ENCODE measurements around the gene TBC1D7. TPM values are rescaled to one million over a fixed set of nuclear protein-coding genes. Genes with fewer than 3 reads are reported as not detected.

The TBC1D7 gene
- polyA plus RNA-seq, 2 of the 4 experiments (the other 2 are of a cell fraction) = 34.6 to 55.9 TPM

DNA sequence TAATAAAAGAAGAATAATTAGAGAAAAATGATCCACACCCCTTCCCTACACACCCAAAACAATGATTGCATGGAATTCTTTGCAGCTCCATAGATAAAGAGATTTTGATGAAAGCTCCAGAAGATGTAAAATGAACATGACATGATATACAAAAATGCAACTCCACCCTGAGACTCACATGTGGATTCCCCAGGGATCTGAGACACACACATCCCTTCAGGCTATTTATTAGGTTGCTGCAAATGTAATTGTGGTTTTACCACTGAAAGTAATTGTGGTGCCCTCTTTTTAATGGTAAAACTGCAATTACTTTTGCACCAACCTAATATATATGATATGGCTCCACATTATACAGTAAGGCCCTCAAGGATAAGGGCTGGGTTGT lies 40.4 kb upstream of the TBC1D7 start (continued):
- TF ChIP-seq, protein P1, sequence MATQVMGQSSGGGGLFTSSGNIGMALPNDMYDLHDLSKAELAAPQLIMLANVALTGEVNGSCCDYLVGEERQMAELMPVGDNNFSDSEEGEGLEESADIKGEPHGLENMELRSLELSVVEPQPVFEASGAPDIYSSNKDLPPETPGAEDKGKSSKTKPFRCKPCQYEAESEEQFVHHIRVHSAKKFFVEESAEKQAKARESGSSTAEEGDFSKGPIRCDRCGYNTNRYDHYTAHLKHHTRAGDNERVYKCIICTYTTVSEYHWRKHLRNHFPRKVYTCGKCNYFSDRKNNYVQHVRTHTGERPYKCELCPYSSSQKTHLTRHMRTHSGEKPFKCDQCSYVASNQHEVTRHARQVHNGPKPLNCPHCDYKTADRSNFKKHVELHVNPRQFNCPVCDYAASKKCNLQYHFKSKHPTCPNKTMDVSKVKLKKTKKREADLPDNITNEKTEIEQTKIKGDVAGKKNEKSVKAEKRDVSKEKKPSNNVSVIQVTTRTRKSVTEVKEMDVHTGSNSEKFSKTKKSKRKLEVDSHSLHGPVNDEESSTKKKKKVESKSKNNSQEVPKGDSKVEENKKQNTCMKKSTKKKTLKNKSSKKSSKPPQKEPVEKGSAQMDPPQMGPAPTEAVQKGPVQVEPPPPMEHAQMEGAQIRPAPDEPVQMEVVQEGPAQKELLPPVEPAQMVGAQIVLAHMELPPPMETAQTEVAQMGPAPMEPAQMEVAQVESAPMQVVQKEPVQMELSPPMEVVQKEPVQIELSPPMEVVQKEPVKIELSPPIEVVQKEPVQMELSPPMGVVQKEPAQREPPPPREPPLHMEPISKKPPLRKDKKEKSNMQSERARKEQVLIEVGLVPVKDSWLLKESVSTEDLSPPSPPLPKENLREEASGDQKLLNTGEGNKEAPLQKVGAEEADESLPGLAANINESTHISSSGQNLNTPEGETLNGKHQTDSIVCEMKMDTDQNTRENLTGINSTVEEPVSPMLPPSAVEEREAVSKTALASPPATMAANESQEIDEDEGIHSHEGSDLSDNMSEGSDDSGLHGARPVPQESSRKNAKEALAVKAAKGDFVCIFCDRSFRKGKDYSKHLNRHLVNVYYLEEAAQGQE (IDR thresholded peaks at IDR 0.05) = no peak
- TF ChIP-seq, protein P2, sequence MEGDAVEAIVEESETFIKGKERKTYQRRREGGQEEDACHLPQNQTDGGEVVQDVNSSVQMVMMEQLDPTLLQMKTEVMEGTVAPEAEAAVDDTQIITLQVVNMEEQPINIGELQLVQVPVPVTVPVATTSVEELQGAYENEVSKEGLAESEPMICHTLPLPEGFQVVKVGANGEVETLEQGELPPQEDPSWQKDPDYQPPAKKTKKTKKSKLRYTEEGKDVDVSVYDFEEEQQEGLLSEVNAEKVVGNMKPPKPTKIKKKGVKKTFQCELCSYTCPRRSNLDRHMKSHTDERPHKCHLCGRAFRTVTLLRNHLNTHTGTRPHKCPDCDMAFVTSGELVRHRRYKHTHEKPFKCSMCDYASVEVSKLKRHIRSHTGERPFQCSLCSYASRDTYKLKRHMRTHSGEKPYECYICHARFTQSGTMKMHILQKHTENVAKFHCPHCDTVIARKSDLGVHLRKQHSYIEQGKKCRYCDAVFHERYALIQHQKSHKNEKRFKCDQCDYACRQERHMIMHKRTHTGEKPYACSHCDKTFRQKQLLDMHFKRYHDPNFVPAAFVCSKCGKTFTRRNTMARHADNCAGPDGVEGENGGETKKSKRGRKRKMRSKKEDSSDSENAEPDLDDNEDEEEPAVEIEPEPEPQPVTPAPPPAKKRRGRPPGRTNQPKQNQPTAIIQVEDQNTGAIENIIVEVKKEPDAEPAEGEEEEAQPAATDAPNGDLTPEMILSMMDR (IDR thresholded peaks at IDR 0.05) = no peak
- TF ChIP-seq RCOR1 (IDR thresholded peaks at IDR 0.05; ENCODE audit: low read depth, low read length) = no peak
- TF ChIP-seq MYC (IDR thresholded peaks at IDR 0.05; ENCODE audit: borderline replicate concordance, low read length) = no peak
- TF ChIP-seq PHF8 (IDR thresholded peaks at IDR 0.05; ENCODE audit: borderline replicate concordance, low read depth) = no peak
- no peak for TF ChIP-seq CEBPB (IDR thresholded peaks at IDR 0.05)
- no peak for TF ChIP-seq EHF (CRISPR knock-in tag; IDR thresholded peaks at IDR 0.05)

DNA sequence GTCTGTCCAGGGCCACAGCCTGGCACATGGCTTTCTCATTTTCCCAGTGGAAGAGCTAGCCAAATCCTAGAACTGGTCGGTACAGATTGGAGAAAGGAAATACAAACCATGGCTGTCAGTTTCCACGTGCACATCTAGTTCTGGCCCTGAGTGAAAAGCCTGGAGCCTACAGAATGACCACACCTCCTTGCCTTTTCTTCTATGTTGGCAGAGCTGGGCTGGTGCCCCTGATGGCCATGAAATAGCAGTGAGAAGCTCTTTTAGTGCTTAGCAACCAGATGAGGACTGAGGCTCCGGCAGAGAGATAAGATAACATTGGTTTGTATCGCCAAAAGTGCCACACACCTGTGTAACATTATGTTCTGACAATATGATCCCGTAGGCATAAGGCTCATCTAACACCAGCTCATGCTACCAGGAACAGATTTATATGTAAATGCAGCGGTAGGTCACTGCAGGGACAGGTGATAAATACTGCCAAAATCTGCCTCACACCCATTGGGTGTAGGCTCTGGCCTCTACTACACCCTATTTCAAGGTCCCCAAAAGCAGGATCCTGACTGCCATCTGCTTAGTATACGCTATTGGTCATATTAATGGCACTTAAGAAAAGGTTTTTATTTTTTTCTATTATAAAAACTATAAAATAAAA lies 39.9 kb upstream of the TBC1D7 start:
- no peak for FAIRE-seq
- no peak for ATAC-seq
- ChIA-PET POLR2A (no interaction called here), CTCF (interaction anchor here (0.9 kb wide), 1 partner anchor 10 kb away, joined by 3 read pairs; no protein-coding TSS in a partner anchor)
- Histone ChIP-seq H3K27ac (no peak overlapping the region), H3K4me1 (0 out of 3 replicates have a peak, but pooled peaks cover 2% of the 10 kb centered on the region), H3K4me2 (no peak overlapping the region), H3K9me3 (no peaks in the 10 kb centered on the region), H3K4me3 (no peak overlapping the region)
- 78% methylated on average over 7 of the region's 7 CpGs for WGBS (ENCODE audit: missing lambda C conversion rate)
- TF ChIP-seq PHF8 (IDR thresholded peaks at IDR 0.05; ENCODE audit: borderline replicate concordance, low read depth) = no peak
- TF ChIP-seq, protein P2 (IDR thresholded peaks at IDR 0.05) = no peak
- TF ChIP-seq MAFK (IDR thresholded peaks at IDR 0.05; ENCODE audit: partially characterized antibody) = no peak
- no peak for TF ChIP-seq NPAS2 (CRISPR knock-in tag; IDR thresholded peaks at IDR 0.05; ENCODE audit: borderline replicate concordance)
- no peak for TF ChIP-seq NR3C1 (IDR thresholded peaks at IDR 0.05)
- TF ChIP-seq, protein P1 (IDR thresholded peaks at IDR 0.05) = no peak
- TF ChIP-seq MAZ (IDR thresholded peaks at IDR 0.05; ENCODE audit: borderline replicate concordance, low read depth, low read length) = no peak
- TF ChIP-seq, protein P3, sequence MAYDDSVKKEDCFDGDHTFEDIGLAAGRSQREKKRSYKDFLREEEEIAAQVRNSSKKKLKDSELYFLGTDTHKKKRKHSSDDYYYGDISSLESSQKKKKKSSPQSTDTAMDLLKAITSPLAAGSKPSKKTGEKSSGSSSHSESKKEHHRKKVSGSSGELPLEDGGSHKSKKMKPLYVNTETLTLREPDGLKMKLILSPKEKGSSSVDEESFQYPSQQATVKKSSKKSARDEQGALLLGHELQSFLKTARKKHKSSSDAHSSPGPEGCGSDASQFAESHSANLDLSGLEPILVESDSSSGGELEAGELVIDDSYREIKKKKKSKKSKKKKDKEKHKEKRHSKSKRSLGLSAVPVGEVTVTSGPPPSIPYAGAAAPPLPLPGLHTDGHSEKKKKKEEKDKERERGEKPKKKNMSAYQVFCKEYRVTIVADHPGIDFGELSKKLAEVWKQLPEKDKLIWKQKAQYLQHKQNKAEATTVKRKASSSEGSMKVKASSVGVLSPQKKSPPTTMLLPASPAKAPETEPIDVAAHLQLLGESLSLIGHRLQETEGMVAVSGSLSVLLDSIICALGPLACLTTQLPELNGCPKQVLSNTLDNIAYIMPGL (CRISPR knock-in tag; IDR thresholded peaks at IDR 0.05; ENCODE audit: borderline replicate concordance) = no peak
- no peak for TF ChIP-seq SREBF2 (IDR thresholded peaks at IDR 0.05)
- no peak for TF ChIP-seq BHLHE40 (IDR thresholded peaks at IDR 0.05; ENCODE audit: low read depth, low read length)
- no peak for TF ChIP-seq KDM5A (IDR thresholded peaks at IDR 0.05)
- TF ChIP-seq CBX2 (IDR thresholded peaks at IDR 0.05; ENCODE audit: borderline replicate concordance, low read depth) = no peak
- no peak for TF ChIP-seq KDM1A (IDR thresholded peaks at IDR 0.05; ENCODE audit: low read depth)
- no peak for TF ChIP-seq ZSCAN20 (CRISPR knock-in tag; IDR thresholded peaks at IDR 0.05)
- DNase-seq (ENCODE audit: low read depth in 1 of 2, low spot score in 1 of 2) = no peak

Measured in A549 (cell line).